Measurements from ENCODE around the gene RGS12. TPM values are rescaled to one million over a fixed set of nuclear protein-coding genes. Genes with fewer than 3 reads are reported as not detected.
A peak's percentile ranks its signal among the peaks of the same experiment; 100 is the strongest.

The RGS12 gene
- total RNA-seq, 1 donor from 2014 or later = 67.5 TPM

- TF ChIP-seq CTCF (conservative IDR thresholded peaks at IDR 0.05) = no peak
- H3K27ac Mint-ChIP-seq = no peak overlapping the region
- H3K4me3 Mint-ChIP-seq = no peak overlapping the region
- DNase-seq (ENCODE audit: extremely low spot score, unreplicated experiment) = peak; percentile 54
- peaks cover 23% of the 10 kb centered on the region for H3K4me1 Mint-ChIP-seq (ENCODE audit: unreplicated experiment)
- no peaks in the 10 kb centered on the region for H3K27me3 Mint-ChIP-seq
- no peaks in the 10 kb centered on the region for H3K9me3 Mint-ChIP-seq
- H3K36me3 Mint-ChIP-seq = peaks cover 11% of the 10 kb centered on the region
Measured at GRCh38 chr4:3312362-3312761, 19.5 kb downstream of the RGS12 start.

- DNase-seq (ENCODE audit: extremely low spot score, unreplicated experiment) = peak; percentile 53
- Mint-ChIP-seq H3K4me3 (no peak overlapping the region), H3K9me3 (no peaks in the 10 kb centered on the region), H3K36me3 (peaks cover 11% of the 10 kb centered on the region), H3K27me3 (no peaks in the 10 kb centered on the region), H3K4me1 (ENCODE audit: unreplicated experiment) (peaks cover 16% of the 10 kb centered on the region), H3K27ac (no peak overlapping the region)
- no peak for TF ChIP-seq CTCF (conservative IDR thresholded peaks at IDR 0.05)
Measured at GRCh38 chr4:3313139-3313538, 20.3 kb downstream of the RGS12 start.

DNA sequence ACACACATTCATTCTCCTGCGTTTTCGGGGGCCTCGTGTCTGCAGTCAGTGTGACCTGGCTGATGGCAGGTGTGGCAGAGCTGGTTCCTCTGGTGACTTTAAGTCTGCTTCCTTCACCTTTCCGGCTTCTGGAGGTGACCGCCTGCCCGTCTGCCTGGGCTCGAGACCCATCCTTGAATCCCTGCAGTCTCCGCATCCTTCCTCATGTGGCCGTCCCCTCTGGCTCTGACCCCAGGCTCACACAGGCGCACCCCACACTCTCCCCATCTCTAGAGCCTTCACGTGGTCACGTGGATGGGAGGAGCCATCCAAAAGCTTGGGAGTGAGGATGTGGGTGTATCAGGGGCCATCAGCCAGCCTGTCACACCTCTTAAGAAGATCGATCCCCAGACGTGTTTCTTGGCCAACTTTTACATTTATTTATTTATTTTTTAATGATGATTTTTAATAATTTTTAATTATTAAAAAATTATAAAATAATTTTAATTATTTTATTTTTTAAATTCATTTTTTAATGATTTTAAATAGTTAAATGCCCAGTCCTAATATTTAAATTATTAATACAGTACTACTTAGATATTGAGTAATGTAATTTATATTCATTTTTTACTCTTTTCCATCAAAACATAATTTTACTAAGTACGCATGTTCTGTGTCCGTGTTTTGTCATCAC is 20.9 kb downstream of the RGS12 start:
- DNase-seq (ENCODE audit: extremely low spot score, unreplicated experiment) = peak; percentile 56
- no peak overlapping the region for H3K4me3 Mint-ChIP-seq
- no peak overlapping the region for H3K27ac Mint-ChIP-seq
- no peaks in the 10 kb centered on the region for H3K27me3 Mint-ChIP-seq
- H3K9me3 Mint-ChIP-seq = no peaks in the 10 kb centered on the region
- H3K36me3 Mint-ChIP-seq = peaks cover 11% of the 10 kb centered on the region
- H3K4me1 Mint-ChIP-seq (ENCODE audit: unreplicated experiment) = peaks cover 10% of the 10 kb centered on the region
- no peak for TF ChIP-seq CTCF (conservative IDR thresholded peaks at IDR 0.05)

DNA sequence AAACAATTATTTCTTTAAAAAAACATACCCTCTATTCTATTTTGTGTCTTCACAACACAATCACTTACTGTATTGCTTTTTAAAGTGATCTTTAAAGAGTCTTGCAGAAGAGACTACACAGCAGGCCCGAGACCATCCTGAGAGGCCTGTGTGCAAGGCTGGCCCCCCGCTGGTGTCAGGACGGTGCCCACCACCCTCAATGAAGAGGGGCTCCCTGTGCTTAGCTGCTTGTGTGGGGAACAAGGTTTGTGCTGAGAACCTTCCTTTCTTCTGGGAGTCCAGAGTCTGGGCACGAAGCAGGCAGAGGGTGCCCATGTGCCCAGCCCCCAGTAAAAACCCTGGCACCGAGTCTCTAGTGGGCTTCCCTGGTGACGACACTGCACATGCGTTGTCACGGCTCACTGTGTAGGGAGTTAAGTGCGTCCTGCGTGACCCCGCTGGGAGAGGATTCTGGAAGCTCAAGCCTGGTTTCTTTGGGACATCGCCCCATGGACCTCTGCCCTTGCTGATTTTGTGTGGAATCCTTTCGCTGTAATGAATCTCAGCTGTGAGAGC is 22.0 kb downstream of the RGS12 start:
- peaks cover 12% of the 10 kb centered on the region for H3K4me1 Mint-ChIP-seq (ENCODE audit: unreplicated experiment)
- H3K9me3 Mint-ChIP-seq = no peaks in the 10 kb centered on the region
- H3K27me3 Mint-ChIP-seq = no peaks in the 10 kb centered on the region
- no peak for TF ChIP-seq CTCF (conservative IDR thresholded peaks at IDR 0.05)
- DNase-seq (ENCODE audit: extremely low spot score, unreplicated experiment) = peak; percentile 45
- H3K27ac Mint-ChIP-seq = no peak overlapping the region
- H3K36me3 Mint-ChIP-seq = peaks cover 12% of the 10 kb centered on the region
- no peak overlapping the region for H3K4me3 Mint-ChIP-seq

- peaks cover 20% of the 10 kb centered on the region for H3K4me1 Mint-ChIP-seq (ENCODE audit: unreplicated experiment)
- no peak for TF ChIP-seq CTCF (conservative IDR thresholded peaks at IDR 0.05)
- H3K36me3 Mint-ChIP-seq = peaks cover 17% of the 10 kb centered on the region
- no peak overlapping the region for H3K4me3 Mint-ChIP-seq
- no peak overlapping the region for H3K27ac Mint-ChIP-seq
- peak; percentile 24 for DNase-seq (ENCODE audit: extremely low spot score, unreplicated experiment)
- H3K27me3 Mint-ChIP-seq = no peaks in the 10 kb centered on the region
- H3K9me3 Mint-ChIP-seq = no peaks in the 10 kb centered on the region
Measured at GRCh38 chr4:3315566-3315965, 22.7 kb downstream of the RGS12 start.

All from type B pancreatic cell (in vitro differentiated cells).